CD4-positive, alpha-beta T cell treated with Interleukin-10 for 1 hour (primary cell): ENCODE measurements around the gene BCL2A1.
"Not testable (repeated sequence)": the region's sequence is repeated elsewhere in the genome, so short reads cannot be mapped to it uniquely, and the experiment has no call there.

Source experiments
- DNase-seq: peaks from one replicate; pipeline ENCODE4 v3.0.0-alpha.2; 2020

The BCL2A1 gene

DNA sequence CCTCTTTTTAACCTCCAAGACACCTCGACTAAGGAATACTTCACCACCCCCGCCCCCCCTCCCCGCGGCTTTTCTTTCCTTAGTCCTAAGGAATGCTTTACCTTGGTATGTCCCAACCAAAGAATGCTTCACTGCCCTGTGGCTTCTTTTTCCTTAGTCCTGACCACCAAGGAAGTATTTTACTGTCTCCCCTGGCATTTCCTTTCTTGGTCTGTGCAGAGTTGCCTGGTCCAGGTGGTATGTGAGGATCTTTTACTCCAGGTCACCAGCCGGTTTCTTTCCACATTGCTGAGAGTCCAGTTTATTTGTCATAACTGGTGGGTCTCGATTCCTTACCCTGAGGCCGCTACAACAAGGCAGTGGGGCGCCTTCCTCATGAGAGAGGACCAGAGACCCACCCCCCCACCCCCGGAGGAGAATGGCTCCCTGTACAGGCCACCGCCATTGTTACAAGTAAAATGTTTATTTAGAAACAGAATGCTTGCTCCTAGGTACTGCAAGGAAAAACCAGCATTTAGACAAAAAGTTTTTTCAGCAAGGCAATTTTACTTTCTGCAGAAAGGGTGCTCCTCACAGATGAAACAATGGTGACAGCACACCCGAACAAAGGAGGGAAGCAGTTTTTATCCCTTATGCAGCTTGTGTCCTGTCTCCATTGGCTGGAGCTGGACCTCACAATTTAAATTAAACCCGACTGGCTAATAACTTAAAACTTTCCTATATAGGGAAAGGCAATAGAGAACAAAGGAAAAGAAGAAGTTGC, 51.1 kb downstream of the BCL2A1 start:
- no peak for DNase-seq

DNA sequence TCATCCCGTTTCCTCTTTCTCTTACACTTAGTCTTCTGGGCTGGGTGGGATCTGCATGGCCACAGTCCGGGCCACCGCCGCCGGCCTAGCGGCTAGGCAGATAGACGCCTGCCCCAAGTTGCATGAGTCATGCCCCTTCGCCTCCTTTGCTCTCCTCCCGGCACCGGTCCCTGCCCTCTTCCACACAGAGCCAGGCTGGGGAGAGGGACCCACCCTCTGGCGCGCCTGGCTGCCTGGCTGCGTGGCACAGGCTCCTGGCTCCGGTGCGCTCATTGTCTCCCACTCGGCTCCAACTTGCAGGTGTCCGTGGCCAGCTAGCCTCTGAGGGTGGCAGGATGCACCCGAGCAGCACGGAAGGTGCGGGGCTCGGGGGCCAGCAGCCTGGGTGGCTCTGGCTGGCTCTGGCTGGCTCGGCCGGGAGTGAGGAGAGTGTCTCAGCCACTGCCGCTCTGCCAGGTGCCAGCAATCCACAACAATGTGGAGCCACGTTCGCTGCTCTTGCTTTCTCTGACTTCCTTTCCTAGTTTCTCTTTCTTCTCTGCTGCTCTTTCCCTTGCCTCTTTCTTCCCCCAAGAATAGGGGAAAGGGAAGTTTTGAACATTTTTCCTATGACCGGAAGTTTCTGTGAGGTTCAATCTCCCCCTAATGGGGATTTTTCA, 51.8 kb downstream of the BCL2A1 start:
- no peak for DNase-seq

DNA sequence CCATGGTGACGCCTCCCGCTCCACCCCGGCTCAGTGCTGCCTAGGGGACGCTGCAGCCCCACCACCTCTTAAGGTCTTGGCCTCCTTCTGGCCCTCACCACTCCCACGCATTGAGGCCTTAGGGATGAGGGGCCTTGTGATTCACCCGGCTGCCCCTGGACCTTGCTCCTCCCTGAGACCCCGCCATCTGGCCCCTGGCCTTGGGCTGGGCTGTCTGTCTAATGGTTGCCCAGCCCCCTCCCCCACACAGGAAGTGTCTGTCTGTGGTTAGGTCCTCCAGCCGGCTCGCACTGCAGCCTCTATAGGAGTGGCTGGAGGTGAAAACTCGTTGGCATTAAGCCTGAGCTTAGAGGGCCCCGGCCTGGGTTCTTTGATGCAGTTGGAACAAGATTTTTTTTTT, 52.7 kb downstream of the BCL2A1 start:
- no peak for DNase-seq

DNA sequence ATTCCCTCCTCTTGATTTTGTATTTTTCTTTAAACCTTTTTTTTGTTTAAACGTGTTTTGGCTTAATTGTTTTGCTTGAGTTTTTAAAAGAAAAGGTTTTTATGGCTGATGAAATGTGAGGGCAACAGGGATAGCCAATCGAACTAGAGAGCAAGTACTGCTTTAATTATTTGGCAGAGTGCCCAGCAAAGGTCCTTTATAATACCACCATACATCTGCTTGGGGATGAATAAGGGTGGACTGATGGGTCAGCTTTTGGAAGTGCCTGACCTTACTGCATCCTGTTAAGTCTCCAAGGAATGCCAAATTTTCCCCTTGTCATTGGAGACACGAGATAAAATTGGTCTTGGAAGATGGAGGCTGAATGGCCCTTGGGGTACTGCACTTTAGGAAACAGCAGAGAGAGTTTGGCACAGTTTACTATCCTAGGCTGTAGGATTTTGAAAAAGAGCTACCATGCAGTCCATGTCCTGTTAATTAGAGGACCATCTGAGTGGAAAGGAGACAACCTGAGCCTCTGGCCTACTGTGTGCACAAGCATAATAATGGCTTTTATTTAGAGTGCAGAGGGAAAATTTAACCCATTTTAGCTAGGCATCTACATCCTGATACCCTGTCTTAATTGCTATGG, 54.4 kb downstream of the BCL2A1 start:
- DNase-seq, result no peak

DNA sequence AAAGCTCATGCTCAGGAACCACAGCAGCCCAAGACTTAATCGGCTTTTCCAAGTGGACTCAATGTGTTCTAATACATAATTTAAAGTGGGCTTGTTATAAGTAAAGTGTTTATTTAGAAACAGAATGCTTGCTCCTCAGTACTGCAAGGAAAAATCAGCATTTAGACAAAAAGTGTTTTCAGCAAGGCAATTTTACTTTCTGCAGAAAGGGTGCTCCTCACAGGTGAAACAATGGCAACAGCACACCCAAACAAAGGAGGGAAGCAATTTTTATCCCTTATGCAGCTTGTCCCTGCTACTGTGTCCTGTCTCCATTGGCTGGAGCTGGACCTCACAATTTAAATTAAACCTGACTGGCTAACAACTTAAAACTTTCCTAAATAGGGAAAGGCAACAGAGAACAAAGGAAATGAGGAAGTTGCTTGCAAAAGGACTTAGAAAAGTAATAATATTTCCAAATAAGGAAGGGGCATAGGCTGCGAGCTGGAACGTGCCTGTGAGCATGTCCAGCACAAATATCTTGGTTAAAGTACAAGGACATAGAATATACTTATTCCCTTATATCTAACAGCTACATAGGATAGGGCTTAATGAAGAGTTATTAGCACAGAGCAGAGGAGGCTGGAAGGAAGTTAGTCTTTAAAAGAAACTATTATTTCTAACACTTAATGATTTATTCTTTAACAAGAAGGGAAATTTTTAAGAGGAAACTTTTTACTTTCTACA, 55.1 kb downstream of the BCL2A1 start:
- DNase-seq, result not testable (repeated sequence)

DNA sequence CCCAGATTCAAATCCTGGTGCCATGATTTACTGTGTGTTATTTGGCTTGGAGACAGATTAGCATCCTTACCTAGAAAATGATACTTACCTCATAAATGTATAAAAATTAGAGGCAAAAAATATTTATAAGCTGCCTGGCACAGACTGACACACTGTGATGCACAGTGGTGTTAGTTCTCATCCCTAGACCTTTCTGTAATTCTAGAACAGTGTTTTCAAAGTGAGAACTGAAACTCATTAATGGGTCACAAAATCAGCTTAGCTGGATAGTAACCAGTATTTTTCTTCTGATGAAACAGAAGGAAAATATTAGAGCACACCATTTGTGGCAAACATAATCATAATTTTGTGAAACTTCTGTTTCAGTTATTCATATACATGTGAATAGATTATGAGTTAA, 56.3 kb downstream of the BCL2A1 start:
- no peak for DNase-seq
